Naive thymus-derived CD4-positive, alpha-beta T cell (primary cell): ENCODE results near the gene NFX1. TPM values are rescaled to one million over a fixed set of nuclear protein-coding genes. Genes with fewer than 3 reads are reported as not detected.

ENCODE experiments used
- ATAC-seq: fragments of 150-1000 bp; cut with Tn5 transposase; 2 replicates; pipeline ENCODE4 v1.10.0; 2021; ENCODE audit warnings: mild to moderate bottlenecking, moderate library complexity
- CTCF ChIA-PET: fragments of 350-600 bp; sonication (Branson Sonifier 250); formaldehyde crosslinking; loops from one replicate; lab custom pipeline; 2021; ENCODE audit warnings: antibody characterized with exemption; lab: Charles Lee
- POLR2A ChIA-PET: fragments of 350-600 bp; sonication (Branson Sonifier 250); formaldehyde crosslinking; loops from one replicate; lab custom pipeline; 2021; ENCODE audit warnings: antibody characterized with exemption, inconsistent platforms; lab: Charles Lee
- DNase-seq, 9 donors: peaks; one replicate each; pipeline versions ENCODE4 v3.0.0 to v3.0.0-alpha.2; 2020 to 2022; ENCODE audit warnings: mixed read lengths in 1 of 9
- H3K27ac ChIP-seq: one replicate; pipeline ENCODE4 v1.7.0; 2013; ENCODE audit warnings: mild to moderate bottlenecking, low read depth, low read length, moderate library complexity
- H3K27me3 ChIP-seq, 2 donors: one replicate each; pipeline ENCODE4 v1.7.0; 2013; ENCODE audit warnings: low read length in 2 of 2, mild to moderate bottlenecking in 2 of 2, moderate library complexity in 2 of 2; ENCODE audit not compliant: control insufficient read depth in 2 of 2, insufficient read depth in 2 of 2
- H3K36me3 ChIP-seq, 3 experiments: 1 replicate in 2 of 3; 2 replicates in 1 of 3; pipeline ENCODE4 v1.7.0; 2013; ENCODE audit warnings: low read length in 3 of 3, mild to moderate bottlenecking in 3 of 3, moderate library complexity in 1 of 3; ENCODE audit not compliant: insufficient read depth in 3 of 3, control insufficient read depth in 2 of 3
- H3K4me1 ChIP-seq, 2 donors: one replicate each; pipeline ENCODE4 v1.7.0; 2013; ENCODE audit warnings: low read length in 2 of 2, mild to moderate bottlenecking in 2 of 2, moderate library complexity in 1 of 2; ENCODE audit not compliant: control insufficient read depth in 2 of 2, insufficient read depth in 2 of 2
- H3K4me3 ChIP-seq: 2 replicates; pipeline ENCODE4 v1.7.0; 2013; ENCODE audit warnings: mild to moderate bottlenecking, low read length
- H3K9me3 ChIP-seq, 3 experiments: 1 replicate in 2 of 3; 2 replicates in 1 of 3; pipeline ENCODE4 v1.7.0; 2013; ENCODE audit warnings: low read length in 3 of 3; ENCODE audit not compliant: control insufficient read depth in 2 of 3
- H3K27ac Mint-ChIP-seq, 9 donors: one replicate each; pipeline ENCODE4 v1.8.0; 2020 to 2022; ENCODE audit warnings: mixed read lengths in 9 of 9, mild to moderate bottlenecking in 8 of 9, moderate library complexity in 5 of 9, inconsistent platforms in 2 of 9
- H3K27me3 Mint-ChIP-seq, 5 donors: one replicate each; pipeline ENCODE4 v1.8.0; 2021 to 2022; ENCODE audit warnings: mixed read lengths in 5 of 5, mild to moderate bottlenecking in 1 of 5
- H3K36me3 Mint-ChIP-seq, 5 donors: one replicate each; pipeline ENCODE4 v1.8.0; 2020 to 2022; ENCODE audit warnings: mixed read lengths in 5 of 5, mild to moderate bottlenecking in 3 of 5, inconsistent platforms in 1 of 5
- H3K4me1 Mint-ChIP-seq, 7 donors: one replicate each; pipeline ENCODE4 v1.8.0; 2020 to 2022; ENCODE audit warnings: mixed read lengths in 7 of 7, mild to moderate bottlenecking in 3 of 7, inconsistent platforms in 1 of 7
- H3K4me3 Mint-ChIP-seq, 10 donors: one replicate each; pipeline ENCODE4 v1.8.0; 2020 to 2022; ENCODE audit warnings: mild to moderate bottlenecking in 10 of 10, mixed read lengths in 10 of 10, moderate library complexity in 6 of 10, inconsistent platforms in 2 of 10
- H3K9me3 Mint-ChIP-seq, 11 donors: one replicate each; pipeline ENCODE4 v1.8.0; 2020 to 2022; ENCODE audit warnings: mixed read lengths in 11 of 11, mild to moderate bottlenecking in 4 of 11, inconsistent platforms in 1 of 11, moderate library complexity in 1 of 11
- intact Hi-C, 2 donors: fragments of 100-400 bp; cut with micrococcal nuclease; formaldehyde crosslinking; loops; one replicate each; pipeline ENCODE4 v1.15.1; 2023
- polyA plus RNA-seq, 2 donors: library from polyadenylated mRNA; unstranded; fragments of 300-500 nt; fragmentation: Illumina TruSeq; gene quantifications; one replicate each; pipeline ENCODE4 v1.2.3, GENCODE V29; 2021
- total RNA-seq, 6 experiments: library from RNA in 5 of 6; stranded (reverse) in 5 of 6; gene quantifications; 1 replicate in 5 of 6; 2 replicates in 1 of 6; pipeline ENCODE4 v1.2.3 and lab custom pipeline; 2021 to 2026

NFX1 gene
- total and polyA plus RNA-seq, 7 experiments from 2014 or later: 30.1 to 65.4 (median 43.6) TPM

GRCh38 chr9:33306037-33306436 lies 15.7 kb downstream of the NFX1 start:
- H3K36me3 Mint-ChIP-seq: peaks cover 0 to 37% (median 27%) of the 10 kb centered on the region in 5 donors

GRCh38 chr9:33307067-33307466 lies 16.8 kb downstream of the NFX1 start:
- no peak for ATAC-seq

More at GRCh38 chr9:33306037-33306436, 15.7 kb downstream of the NFX1 start:
- Histone ChIP-seq H3K4me1 (peaks cover 0 to under 1% of the 10 kb centered on the region in 2 donors), H3K36me3 (peaks cover 41 to 93% (median 52%) of the 10 kb centered on the region in 3 experiments), H3K9me3 (no peaks in the 10 kb centered on the region), H3K27ac (no peak overlapping the region), H3K27me3 (no peaks in the 10 kb centered on the region), H3K4me3 (no peak overlapping the region)
- Mint-ChIP-seq H3K4me3 (no peak overlapping the region), H3K9me3 (peaks cover 0 to 2% (median 0%) of the 10 kb centered on the region in 11 donors), H3K27ac (no peak overlapping the region), H3K4me1 (peaks cover 0 to 17% (median 6%) of the 10 kb centered on the region in 7 donors), H3K27me3 (no peaks in the 10 kb centered on the region)
- POLR2A ChIA-PET: no interaction called here
- CTCF ChIA-PET: no interaction called here
- DNase-seq (peak in 1 of 9 donors; percentile 30), ATAC-seq (no peak)
- intact Hi-C loops: loop anchor here in 1 of 2 donors (1.0 kb wide), 2 partner anchors 9 to 16 kb away; partner anchors contain the start of gene NFX1

GRCh38 chr9:33309903-33310302 lies 19.6 kb downstream of the NFX1 start:
- H3K27ac Mint-ChIP-seq: no peak overlapping the region
- H3K4me3 ChIP-seq: no peak overlapping the region
- H3K4me3 Mint-ChIP-seq: no peak overlapping the region
- peaks cover 9 to 49% (median 31%) of the 10 kb centered on the region in 5 donors for H3K36me3 Mint-ChIP-seq
- no peaks in the 10 kb centered on the region for H3K9me3 ChIP-seq
- DNase-seq (no peak), ATAC-seq (no peak)
- H3K27ac ChIP-seq: no peak overlapping the region
- H3K4me1 Mint-ChIP-seq: peaks cover 0 to 17% (median 0%) of the 10 kb centered on the region in 7 donors
- H3K36me3 ChIP-seq: peaks cover 47 to 97% (median 55%) of the 10 kb centered on the region in 3 experiments
- ChIA-PET CTCF (no interaction called here), POLR2A (interaction anchor here (0.6 kb wide), 1 partner anchor 20 kb away, joined by 3 read pairs; the partner anchor contains the start of gene NFX1)
- peaks cover 0 to 2% (median 0%) of the 10 kb centered on the region in 11 donors for H3K9me3 Mint-ChIP-seq
- no peaks in the 10 kb centered on the region for H3K27me3 Mint-ChIP-seq
- intact Hi-C loops: no loop called here
- no peaks in the 10 kb centered on the region for H3K27me3 ChIP-seq
- H3K4me1 ChIP-seq: no peaks in the 10 kb centered on the region

More at GRCh38 chr9:33307067-33307466, 16.8 kb downstream of the NFX1 start:
- Histone ChIP-seq H3K4me3 (no peak overlapping the region), H3K4me1 (no peaks in the 10 kb centered on the region), H3K27ac (no peak overlapping the region), H3K9me3 (no peaks in the 10 kb centered on the region), H3K36me3 (peaks cover 50 to 99% (median 56%) of the 10 kb centered on the region in 3 experiments), H3K27me3 (no peaks in the 10 kb centered on the region)
- H3K4me1 Mint-ChIP-seq: peaks cover 0 to 25% (median 4%) of the 10 kb centered on the region in 7 donors
- peaks cover 0 to 43% (median 29%) of the 10 kb centered on the region in 5 donors for H3K36me3 Mint-ChIP-seq
- no peaks in the 10 kb centered on the region for H3K27me3 Mint-ChIP-seq
- CTCF ChIA-PET: interaction anchor here (1.5 kb wide), 1 partner anchor 20 kb away, joined by 10 read pairs; no protein-coding TSS in a partner anchor
- POLR2A ChIA-PET: interaction anchor here (0.7 kb wide), 1 partner anchor 58 kb away, joined by 3 read pairs; no protein-coding TSS in a partner anchor
- no peak for DNase-seq
- H3K4me3 Mint-ChIP-seq: no peak overlapping the region
- intact Hi-C loops: no loop called here
- H3K9me3 Mint-ChIP-seq: peaks cover 0 to 2% (median 0%) of the 10 kb centered on the region in 11 donors
- H3K27ac Mint-ChIP-seq: peak overlapping the region in 1 of 9 donors; percentile 21

GRCh38 chr9:33310748-33311147 lies 20.4 kb downstream of the NFX1 start:
- peaks cover 0 to 2% (median 0%) of the 10 kb centered on the region in 11 donors for H3K9me3 Mint-ChIP-seq
- ChIA-PET CTCF (no interaction called here), POLR2A (interaction anchor here (0.6 kb wide), 1 partner anchor 21 kb away, joined by 3 read pairs; the partner anchor contains the start of gene NFX1)
- Histone ChIP-seq H3K36me3 (peaks cover 47 to 97% (median 47%) of the 10 kb centered on the region in 3 experiments), H3K27me3 (no peaks in the 10 kb centered on the region), H3K27ac (no peak overlapping the region), H3K9me3 (no peaks in the 10 kb centered on the region), H3K4me3 (no peak overlapping the region), H3K4me1 (no peaks in the 10 kb centered on the region)
- H3K4me1 Mint-ChIP-seq: peaks cover 0 to 21% (median 0%) of the 10 kb centered on the region in 7 donors
- ATAC-seq (no peak), DNase-seq (no peak)
- peaks cover 14 to 54% (median 35%) of the 10 kb centered on the region in 5 donors for H3K36me3 Mint-ChIP-seq
- H3K4me3 Mint-ChIP-seq: no peak overlapping the region
- H3K27ac Mint-ChIP-seq: peak overlapping the region in 1 of 9 donors; percentile 20
- no peaks in the 10 kb centered on the region for H3K27me3 Mint-ChIP-seq
- intact Hi-C loops: no loop called here

GRCh38 chr9:33311953-33312352 lies 21.6 kb downstream of the NFX1 start:
- peaks cover 46 to 96% (median 47%) of the 10 kb centered on the region in 3 experiments for H3K36me3 ChIP-seq
- H3K27ac ChIP-seq: no peak overlapping the region
- Mint-ChIP-seq H3K36me3 (peaks cover 18 to 60% (median 36%) of the 10 kb centered on the region in 5 donors), H3K9me3 (peaks cover 0 to 2% (median 0%) of the 10 kb centered on the region in 11 donors), H3K4me1 (peaks cover 0 to 19% (median 6%) of the 10 kb centered on the region in 7 donors), H3K27ac (no peak overlapping the region), H3K4me3 (no peak overlapping the region), H3K27me3 (no peaks in the 10 kb centered on the region)
- DNase-seq (no peak), ATAC-seq (no peak)
- H3K4me1 ChIP-seq: no peaks in the 10 kb centered on the region
- no peak overlapping the region for H3K4me3 ChIP-seq
- ChIA-PET POLR2A (no interaction called here), CTCF (no interaction called here)
- intact Hi-C loops: no loop called here
- H3K27me3 ChIP-seq: no peaks in the 10 kb centered on the region
- H3K9me3 ChIP-seq: no peaks in the 10 kb centered on the region

- ATAC-seq: no peak
- H3K9me3 Mint-ChIP-seq: no peaks in the 10 kb centered on the region
- peak overlapping the region in 3 of 9 donors; percentile 3 to 14 (median 9) for H3K27ac Mint-ChIP-seq
- Histone ChIP-seq H3K4me1 (no peaks in the 10 kb centered on the region), H3K4me3 (no peak overlapping the region), H3K36me3 (peaks cover 39 to 90% (median 43%) of the 10 kb centered on the region in 3 experiments), H3K27ac (no peak overlapping the region), H3K27me3 (no peaks in the 10 kb centered on the region), H3K9me3 (no peaks in the 10 kb centered on the region)
- H3K36me3 Mint-ChIP-seq: peaks cover 28 to 67% (median 42%) of the 10 kb centered on the region in 5 donors
- H3K27me3 Mint-ChIP-seq: no peaks in the 10 kb centered on the region
- peaks cover 0 to 15% (median 3%) of the 10 kb centered on the region in 7 donors for H3K4me1 Mint-ChIP-seq
- DNase-seq: no peak
- POLR2A ChIA-PET: interaction anchor here (0.6 kb wide), 1 partner anchor 29 kb away, joined by 3 read pairs; no protein-coding TSS in a partner anchor
- CTCF ChIA-PET: interaction anchor here (0.6 to 1.0 kb wide), 2 partner anchors 34 to 152 kb away, joined by 4 to 6 read pairs; no protein-coding TSS in a partner anchor
- intact Hi-C loops: no loop called here
- H3K4me3 Mint-ChIP-seq: no peak overlapping the region
These were observed 25.1 kb downstream of the NFX1 start for GRCh38 chr9:33315371-33315770.
